DMS114 treated with DMSO at 0.1 percent for 48 hours (cell line): ENCODE results near the gene C1orf198.

Experiments
- DNase-seq: peaks from one replicate; lab custom pipeline; 2025; ENCODE audit not compliant: unreplicated experiment; lab: John Stamatoyannopoulos, UW

C1orf198 gene

GRCh38 chr1:230836793-230837192 is 31.5 kb downstream of the C1orf198 start:
- DNase-seq = no peak

- DNase-seq = no peak
Observed at GRCh38 chr1:230836347-230836746, 32.0 kb downstream of the C1orf198 start.

DNA sequence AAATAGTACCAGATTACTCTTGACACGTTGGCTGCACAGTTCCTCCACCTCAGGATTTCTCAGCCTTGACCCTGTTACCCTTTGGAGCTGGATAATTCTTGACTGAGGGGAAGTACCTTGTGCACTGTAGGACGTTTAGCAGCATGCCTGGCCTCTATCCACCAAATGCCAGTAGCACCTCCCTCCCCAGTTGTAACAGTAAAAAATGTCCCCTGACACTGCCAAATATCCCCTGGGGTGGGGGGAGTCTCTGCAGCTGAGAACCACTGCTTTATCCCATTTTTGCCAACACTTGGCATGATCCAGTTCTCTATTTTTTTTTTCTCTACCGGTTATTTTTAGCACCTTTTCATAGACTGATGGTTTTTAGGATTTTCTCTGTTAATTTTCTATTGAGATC is 34.0 kb downstream of the C1orf198 start:
- DNase-seq = no peak

DNA sequence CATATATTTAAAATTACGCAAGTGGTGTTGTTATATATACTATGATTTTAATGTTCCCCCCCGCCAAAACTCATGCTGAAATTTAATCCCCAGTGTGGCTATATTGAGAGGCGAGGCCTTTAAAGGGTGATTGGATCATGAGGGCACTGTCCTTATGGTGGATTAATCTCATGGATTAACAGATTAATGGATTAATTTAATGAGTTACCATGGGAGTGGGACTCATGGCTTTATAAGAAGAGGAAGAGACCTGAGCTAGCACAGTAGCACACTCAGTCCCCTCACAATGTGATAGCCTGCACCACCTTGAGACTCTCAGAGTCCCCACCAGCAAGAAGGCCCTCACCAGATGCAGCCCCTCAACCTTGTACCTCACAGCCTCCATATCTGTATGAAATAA is 34.8 kb downstream of the C1orf198 start:
- no peak for DNase-seq

DNA sequence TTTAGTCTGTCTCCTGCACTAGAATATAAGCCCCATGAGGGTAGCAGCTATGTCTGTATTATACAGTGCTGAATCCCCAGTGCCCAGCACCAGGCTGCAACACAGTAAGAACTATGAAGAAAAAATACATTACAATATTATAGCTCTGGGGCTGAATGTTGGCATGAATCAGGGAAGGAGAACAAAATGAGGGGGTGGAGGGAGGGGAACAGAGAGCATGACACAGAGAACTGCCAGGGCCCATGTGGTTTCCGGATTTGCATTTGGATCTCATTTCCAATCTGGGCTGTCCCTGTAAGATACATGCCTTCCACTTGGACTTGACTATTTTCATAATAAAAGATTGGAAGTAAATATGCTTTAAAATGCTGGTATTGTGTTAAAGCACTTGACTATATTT is 35.8 kb downstream of the C1orf198 start:
- DNase-seq = no peak

DNA sequence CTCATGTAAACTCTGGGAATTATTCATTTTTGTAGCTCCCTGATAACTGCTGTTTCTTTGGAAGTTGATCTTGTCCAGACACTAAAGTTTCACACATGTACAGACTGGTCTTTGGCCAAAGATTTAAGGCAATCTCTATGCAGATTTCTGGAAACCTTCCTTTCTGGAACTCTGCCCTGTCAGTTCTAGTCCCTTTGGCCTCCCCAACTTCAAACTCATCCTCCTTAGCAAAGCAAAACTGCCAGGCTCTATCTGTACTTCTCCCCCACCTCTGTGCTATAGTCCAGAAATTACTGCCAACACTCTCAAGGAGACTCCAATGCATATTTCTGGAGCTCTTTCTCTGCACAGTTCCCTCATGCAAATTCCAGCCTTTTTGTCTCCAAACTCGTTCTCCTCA is 36.5 kb downstream of the C1orf198 start:
- DNase-seq = no peak

DNA sequence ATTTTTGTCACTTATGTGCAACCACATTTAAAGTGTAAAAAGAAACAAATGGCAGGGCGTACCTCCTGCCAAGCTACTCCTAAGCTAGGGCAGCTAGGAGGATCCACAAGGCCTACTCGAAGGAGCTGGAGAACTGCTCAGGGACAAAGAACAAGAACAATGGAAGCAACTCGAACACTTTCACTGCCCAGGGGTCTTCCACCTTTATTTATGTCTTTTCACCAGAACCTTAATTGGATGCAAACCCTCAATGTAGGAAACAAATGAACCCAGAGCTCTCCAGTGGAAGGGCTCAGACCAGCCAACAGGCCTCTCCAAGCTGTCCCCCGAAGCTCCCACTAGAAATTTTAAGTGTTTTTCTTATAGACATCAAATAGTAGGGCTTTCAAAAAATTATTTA is 39.9 kb downstream of the C1orf198 start:
- no peak for DNase-seq

GRCh38 chr1:230827801-230828200 is 40.5 kb downstream of the C1orf198 start:
- DNase-seq = no peak

DNA sequence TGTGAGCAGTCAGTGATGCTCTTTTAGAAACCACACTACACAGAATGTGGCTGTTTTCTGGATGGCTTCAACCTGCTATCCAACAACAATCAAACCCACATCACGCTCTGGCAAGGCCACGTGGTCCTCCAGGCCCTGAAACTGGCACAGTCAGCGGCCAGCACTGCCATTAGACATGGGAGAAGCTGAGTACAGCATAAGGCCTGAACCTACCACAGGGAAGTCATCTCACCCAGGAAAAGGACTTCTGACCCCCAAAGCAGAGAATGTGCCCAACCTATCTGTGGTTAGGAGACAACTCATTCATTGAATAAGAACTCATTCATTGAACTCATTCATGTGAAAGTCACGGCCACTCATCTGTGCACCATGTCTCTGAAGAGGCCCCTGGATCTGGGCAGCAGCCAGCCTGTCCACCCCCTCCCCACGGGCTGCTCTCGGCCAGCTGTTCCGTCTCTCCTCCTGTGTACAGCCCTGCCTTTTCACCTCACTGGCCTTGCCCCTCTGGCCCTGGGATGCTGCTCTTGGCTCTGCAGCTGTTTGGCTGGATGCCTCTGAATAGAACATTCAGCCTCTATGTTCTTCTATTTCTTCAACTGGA is 41.1 kb downstream of the C1orf198 start:
- DNase-seq = no peak

GRCh38 chr1:230826166-230826875 is 42.0 kb downstream of the C1orf198 start:
- DNase-seq = no peak

- no peak for DNase-seq
Observed at GRCh38 chr1:230825761-230826160, 42.6 kb downstream of the C1orf198 start.

- no peak for DNase-seq
Observed at GRCh38 chr1:230824919-230825721, 43.2 kb downstream of the C1orf198 start.

GRCh38 chr1:230824551-230824918 is 43.8 kb downstream of the C1orf198 start:
- no peak for DNase-seq

GRCh38 chr1:230823931-230824381 is 44.4 kb downstream of the C1orf198 start:
- DNase-seq = no peak

- no peak for DNase-seq
Observed at GRCh38 chr1:230823426-230823825, 44.9 kb downstream of the C1orf198 start.

DNA sequence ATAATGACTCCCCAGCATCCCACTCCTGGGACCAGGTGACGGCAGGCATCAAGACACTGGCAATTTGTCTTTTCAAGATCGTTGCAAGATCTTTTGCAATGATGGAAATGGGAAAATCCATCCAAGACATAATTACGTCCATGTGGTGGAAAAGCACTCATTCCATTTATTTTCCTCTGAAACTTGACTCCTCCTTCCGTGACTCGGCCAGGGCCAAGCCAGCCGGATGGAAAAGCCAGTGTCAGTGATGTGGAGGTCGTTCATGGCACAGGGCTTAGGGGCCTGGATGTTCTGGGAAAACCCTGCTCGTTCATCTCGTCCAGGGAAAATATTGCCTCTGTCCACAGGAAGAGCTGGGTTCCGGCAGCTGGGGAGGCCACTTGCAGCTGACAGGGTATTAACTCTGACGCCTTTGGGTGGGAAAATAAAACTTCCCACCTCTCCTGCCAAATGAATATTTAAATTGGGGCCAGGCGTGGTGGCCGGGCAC is 46.2 kb downstream of the C1orf198 start:
- DNase-seq = no peak

DNA sequence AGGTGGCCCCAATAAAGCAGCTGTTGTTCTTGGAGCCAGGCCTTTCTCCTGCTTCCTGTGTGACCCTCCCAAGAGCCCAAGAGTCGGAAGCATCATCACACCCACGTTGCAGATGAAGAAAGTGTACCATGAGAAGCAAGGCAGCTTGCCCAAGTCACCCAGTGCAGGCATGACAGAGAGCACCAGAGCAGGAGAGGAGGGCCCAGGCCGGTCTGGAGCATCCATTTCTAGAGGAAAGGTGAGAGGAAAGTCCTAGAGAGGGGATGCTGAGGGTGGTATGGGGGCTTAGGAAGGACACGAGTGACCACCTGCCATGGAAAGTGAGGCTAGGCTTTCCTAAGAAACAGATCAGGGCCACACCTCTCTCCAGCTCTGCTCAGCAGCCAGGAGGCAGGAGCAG is 47.0 kb downstream of the C1orf198 start:
- no peak for DNase-seq

- DNase-seq = no peak
Observed at GRCh38 chr1:230820568-230820967, 47.8 kb downstream of the C1orf198 start.

DNA sequence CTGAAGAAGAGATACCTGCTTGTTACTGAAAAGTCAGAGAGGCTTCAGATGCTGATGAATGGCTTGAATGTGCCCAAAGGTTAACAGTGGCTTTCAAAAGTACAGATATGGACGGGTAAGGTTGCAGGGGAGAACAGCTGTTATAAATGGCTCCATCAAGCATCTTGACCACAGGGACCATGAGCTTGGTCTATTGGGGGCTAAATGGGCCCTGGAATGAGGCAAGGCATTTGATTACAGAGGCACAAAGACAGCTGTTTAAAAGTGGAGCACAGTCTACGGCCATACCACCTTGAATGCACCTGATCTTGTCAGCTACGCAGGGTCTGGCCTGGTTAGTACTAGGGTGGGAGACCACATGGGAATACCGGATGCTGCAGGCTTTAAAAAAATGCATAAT is 48.3 kb downstream of the C1orf198 start:
- no peak for DNase-seq

DNA sequence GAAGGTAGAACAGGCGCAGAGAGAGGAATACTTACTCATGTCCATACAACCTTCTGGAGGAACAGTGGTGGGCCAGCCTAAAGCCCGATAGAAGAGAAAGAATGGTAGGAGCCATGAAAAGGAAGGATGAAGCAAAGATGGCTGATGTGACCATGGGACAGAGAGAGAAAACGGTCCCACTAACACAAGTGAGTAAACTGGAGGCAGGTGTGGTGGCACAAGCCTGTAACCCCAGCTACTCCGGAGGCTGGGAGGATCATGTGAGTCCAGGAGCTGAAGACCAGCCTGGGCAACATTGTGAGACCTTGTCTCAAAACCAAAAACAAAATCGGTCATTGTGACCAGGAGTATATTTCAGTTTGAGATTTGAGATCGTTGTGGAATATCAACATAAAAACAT is 49.4 kb downstream of the C1orf198 start:
- DNase-seq = no peak

DNA sequence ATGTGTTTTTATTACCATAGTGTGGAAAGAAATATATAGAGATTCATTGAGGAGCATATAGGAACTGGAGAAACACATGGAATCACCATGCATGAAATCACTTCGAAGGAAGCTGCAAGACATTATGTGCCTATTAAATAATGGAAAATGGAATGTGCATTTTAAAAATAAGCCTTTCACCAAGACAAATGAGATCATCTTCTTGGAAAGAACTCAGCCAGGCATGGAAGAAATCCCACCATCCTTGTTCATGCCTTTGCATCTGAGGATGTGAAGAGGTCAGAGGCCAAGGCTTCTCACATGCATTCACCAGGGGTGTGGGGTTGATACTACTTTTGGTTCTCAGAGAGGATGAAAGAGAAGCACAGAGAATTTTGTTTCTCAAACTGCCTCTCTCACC is 50.0 kb downstream of the C1orf198 start:
- DNase-seq = no peak

DNA sequence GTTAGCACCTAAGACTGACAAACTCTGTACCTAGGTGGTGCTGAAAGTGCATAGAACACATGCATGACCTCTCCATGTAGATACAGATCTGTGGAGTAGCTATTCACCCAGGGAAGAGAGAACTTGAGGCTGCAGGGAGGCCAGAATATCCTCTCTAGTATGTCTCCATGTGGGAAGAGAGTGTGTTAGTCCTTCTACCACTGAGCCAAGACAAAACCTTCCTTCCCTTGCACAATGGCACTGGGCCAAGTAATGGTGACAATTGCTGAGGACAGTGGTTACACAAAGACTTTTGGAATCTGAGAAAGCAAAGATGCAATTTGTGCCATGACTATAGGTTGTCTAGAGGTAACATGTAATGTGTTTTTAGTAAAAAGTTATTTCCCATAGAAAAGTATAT is 52.3 kb downstream of the C1orf198 start:
- no peak for DNase-seq
